D721Med (cell line): Measurements from ENCODE around the gene RPS21.

Source experiments
- DNase-seq: peaks from one replicate; pipeline ENCODE4 v3.0.0; 2011; ENCODE audit warnings: low spot score; ENCODE audit not compliant: insufficient read length
- FAIRE-seq: peaks from 2 replicates; lab custom pipeline; 2011; peaks lifted over from hg19 to GRCh38; lab: Jason Lieb, UNC
- TF ChIP-seq, protein P1 (sequence below): IDR thresholded peaks from 2 replicates; pipeline ENCODE4 v1.5.1; 2012; ENCODE audit warnings: mild to moderate bottlenecking, control low read depth; ENCODE audit not compliant: insufficient read depth; ENCODE audit errors: missing control alignments

The RPS21 gene

DNA sequence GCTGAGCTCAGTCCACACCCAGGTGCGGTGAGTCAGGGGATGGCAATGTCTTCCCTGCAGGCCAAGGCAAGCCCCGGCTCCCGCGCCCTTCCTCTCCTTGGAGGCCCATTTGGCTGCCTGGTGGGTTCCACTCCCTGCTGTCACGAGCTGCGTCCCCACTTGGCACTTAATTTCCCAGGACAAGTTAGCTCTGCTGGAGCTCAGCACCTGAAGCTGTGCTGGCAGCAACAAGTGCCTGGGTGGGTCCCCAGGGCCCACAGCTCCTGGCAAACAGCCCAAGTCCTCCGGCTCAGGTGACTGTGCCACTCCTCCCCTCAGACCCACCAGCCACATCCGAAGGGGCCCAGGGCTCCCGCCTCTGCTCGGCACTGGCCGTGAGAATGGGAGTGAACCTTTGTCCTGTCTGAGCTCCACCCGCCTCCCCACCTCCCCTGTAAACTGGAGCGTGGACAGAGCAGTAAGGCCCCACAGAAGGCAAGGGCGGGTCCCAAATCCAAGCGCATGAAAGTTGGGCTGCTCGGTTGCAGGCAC is 36.7 kb upstream of the RPS21 start:
- no peak for DNase-seq
- TF ChIP-seq, protein P1, sequence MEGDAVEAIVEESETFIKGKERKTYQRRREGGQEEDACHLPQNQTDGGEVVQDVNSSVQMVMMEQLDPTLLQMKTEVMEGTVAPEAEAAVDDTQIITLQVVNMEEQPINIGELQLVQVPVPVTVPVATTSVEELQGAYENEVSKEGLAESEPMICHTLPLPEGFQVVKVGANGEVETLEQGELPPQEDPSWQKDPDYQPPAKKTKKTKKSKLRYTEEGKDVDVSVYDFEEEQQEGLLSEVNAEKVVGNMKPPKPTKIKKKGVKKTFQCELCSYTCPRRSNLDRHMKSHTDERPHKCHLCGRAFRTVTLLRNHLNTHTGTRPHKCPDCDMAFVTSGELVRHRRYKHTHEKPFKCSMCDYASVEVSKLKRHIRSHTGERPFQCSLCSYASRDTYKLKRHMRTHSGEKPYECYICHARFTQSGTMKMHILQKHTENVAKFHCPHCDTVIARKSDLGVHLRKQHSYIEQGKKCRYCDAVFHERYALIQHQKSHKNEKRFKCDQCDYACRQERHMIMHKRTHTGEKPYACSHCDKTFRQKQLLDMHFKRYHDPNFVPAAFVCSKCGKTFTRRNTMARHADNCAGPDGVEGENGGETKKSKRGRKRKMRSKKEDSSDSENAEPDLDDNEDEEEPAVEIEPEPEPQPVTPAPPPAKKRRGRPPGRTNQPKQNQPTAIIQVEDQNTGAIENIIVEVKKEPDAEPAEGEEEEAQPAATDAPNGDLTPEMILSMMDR: no peak
- FAIRE-seq: no peak

DNA sequence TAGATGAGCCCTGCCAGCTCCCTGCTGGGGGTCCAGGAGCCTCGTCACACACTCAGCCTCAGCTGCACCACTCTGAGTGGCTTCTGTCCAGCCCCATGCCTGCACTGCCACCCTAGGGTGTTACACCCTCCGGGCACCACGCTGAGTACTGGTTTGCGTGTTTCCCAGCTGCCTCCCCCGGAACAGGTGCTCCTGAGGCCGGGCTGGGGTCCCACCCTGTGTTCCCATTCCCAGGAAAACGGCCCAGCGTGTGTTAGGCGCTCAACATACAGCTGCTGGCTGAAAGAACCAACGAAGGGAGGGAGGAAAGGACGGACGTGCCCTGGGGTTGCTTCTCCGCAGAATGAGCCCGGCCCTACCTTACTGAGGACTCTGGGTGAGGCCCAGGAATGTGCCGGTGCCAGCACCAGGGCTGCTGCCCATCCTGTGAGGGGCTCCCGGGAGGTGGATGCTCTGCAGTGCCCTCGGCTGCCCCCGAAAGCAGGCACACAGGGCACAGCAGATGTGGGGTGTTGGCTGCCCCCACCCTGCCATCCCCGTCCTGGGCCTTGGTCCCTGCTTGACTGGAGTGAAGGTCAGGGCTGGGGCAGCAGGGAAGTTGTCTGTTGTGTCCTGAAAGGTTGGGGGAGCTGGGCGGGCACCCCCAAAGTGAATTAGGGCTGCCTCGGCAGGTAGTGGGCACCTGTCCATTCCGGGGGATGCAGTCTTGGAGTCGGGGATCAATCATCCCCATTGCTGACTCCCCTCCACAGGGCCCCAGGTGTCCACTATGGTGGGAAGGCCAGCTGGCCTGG is 36.1 kb upstream of the RPS21 start:
- no peak for FAIRE-seq
- no peak for DNase-seq
- TF ChIP-seq, protein P1: no peak

DNA sequence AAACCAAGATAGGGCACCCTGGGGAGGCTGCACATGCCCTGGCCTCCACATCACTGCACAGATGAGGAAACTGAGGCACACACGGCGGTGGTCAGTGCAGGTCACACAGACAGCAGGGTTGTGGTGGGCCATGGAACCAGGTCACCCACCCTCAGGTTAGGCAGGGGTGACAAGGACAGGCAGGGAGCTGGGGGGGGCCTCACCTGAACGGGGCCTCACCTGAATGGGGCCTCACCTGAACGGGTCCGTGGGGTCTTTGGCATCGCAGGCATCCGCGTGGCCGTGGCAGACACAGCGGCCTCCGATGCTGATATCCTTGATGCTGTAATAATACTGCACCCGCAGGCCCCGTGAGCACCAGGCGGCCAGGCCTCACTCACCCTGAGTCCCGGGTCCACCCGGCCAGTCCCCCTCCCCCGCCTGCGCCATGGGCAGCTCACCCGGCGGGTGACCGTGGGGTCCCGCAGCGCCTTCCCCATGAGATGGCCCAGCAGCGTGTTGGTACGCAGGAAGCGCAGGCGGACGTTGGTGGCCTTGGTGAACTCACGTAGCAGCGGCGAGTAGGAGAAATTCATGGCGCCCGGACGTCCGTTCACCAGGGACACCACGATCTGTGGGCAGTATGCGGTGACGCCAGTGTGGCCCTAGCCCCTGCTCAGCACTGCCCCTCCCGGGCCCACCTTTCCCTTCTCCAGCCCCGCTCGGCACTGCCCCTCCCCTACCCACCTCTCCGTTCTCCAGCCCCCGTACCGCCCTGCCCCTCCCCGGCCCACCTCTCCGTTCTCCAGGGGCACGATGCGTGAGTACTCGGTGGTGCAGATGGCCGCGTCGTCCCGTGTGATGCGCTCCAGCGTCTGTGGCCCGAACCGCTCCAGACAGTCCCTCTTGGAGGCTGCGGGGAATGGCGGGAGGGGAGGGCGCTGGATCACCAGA is 35.2 kb upstream of the RPS21 start:
- FAIRE-seq (no peak), DNase-seq (no peak)

DNA sequence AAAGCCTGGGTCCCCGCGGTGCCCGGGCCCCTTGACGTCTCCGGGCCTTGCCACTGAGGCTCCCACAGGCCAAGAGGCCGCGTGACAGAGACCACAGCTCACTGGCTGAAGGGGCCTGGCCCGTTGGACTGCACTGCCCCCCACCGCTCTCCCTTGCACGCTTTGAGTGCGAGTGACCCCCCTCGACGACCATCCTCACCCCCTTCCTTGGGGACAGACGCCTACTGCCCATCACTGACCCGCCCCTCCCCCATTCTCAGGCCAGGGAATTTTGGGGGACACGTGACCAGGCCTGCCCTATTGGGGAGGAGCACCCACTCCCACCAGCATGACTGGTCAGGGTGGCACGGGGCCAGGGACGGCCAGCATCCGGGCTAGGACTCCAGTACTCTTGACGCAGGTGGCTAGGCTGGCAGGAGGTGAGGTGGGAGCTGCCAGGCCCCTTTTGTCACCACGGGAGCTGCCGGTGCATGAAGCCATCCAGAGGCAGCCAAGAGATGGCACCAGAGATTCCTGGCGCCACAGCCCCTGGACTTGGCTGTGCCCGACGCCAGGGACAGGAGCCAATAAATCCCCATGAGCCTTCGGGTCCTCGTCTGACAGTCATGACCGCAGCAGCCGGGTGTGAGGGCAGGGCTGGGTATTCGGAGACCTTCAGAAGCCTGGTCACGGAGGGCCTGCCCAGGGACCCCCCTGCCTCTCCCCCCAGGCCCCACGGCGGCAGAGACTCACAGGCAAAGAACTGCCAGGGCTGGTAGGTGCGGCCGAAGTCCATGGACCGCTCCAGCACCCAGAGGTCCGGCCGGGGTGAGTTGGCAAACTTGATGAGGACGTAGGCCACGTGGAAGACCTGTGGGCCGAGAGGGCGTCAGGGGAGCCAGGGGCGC is 34.3 kb upstream of the RPS21 start:
- DNase-seq (no peak), FAIRE-seq (no peak)
- TF ChIP-seq, protein P1: peak; percentile 44

More for the DNA sequence above, 35.2 kb upstream of the RPS21 start:
- TF ChIP-seq, protein P1: no peak

DNA sequence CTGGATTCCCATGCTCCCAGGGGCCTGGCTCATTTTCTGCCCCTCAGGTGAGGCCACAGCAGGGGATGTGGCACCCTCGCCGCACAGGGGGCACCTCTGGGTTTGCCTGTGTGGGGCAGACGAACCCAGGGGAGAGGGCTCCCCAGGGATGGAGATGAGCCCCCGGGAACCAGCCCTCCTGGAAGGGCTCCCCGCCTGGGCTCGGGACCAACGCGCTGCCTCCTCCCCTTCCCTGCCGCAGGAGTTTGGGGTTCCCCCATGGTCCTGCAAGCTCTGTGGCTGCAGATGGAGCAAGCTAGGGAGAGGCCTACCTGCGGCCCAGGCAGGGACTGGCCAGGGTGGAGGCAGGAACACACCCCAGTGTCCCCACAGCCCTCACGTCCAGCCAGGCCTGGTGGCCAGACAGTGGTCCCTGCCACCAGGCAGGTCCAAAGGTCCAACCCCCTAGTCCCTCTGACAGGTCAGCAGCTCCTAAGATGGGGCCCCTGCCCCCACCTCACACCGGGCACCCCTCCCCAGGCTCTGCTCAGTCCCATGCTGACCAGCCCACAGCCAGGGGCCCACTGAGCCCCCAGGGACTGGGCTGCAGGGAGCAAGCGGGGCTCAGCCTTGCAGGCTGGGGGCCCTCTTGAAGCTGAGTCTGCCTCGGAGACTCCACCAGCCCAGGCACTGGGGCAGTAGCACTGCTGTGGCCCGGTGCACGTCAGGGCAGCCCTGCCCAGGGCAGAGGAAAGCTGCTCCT is 33.4 kb upstream of the RPS21 start:
- FAIRE-seq: no peak

More for the DNA sequence above, 33.4 kb upstream of the RPS21 start:
- TF ChIP-seq, protein P1: no peak
- no peak for DNase-seq
